ENCODE results near the gene BTBD17. TPM values are rescaled to one million over a fixed set of nuclear protein-coding genes. Genes with fewer than 3 reads are reported as not detected.

The BTBD17 gene
- polyA plus RNA-seq, 3 donors: 0.11 to 0.21 (median 0.17) TPM

DNA sequence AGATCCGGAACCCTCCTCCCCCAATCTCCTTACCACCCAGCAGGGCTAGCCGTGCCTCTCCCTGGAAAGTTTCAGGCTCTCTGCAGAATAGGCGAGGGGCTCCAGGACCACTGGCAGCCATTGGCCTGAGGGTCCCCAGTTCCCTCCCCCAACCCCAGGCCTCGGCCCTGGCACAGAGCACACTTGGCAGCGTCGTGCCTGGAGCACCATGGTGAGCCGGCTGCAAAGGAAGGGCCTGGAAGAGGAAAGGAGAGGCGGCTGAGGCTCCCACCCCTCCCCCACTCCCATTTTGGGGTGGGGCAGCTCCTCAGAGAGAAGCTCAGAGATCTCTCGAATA lies 369 bp upstream of the BTBD17 start:
- no peak for DNase-seq (ENCODE audit: low read depth in 3 of 3, low spot score in 2 of 3)

DNA sequence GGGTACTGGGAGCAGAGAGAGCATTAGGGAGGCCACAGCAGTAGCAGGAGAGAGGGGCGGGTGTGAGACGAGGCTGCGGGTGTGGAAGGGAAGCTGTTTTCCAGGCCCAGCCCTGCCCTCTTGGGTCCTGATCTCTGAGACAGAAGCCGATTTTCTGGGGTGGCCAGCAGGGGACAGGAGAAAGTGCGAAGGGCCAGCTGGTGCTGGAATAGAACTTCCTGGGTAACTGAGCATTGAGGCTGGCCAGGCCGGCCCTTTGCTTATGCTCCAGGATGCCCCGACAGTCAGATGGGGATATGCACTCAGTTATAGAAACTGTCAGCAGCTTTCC lies 804 bp downstream of the BTBD17 start:
- DNase-seq (ENCODE audit: low read depth in 3 of 3, low spot score in 2 of 3): no peak

DNA sequence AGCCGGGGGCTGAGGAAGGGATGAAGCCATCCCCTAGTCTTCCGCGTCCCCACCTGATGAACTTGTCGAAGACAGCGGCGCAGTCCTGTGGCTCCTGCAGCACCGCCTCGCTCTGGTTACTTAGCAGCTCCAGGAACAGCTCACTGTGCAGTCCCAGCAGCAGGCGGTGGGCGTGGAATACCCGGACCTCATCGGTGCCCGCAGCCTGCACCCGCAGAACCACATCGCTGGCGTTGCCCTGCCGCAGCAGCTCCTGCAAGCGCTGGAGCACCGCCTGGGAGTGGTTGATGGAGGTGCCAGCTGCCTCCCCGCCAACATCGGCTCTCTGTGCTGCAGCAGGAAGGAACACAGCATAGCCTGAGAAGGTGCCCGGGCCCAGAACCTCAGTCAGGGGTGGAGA lies 1.8 kb downstream of the BTBD17 start:
- no peak for DNase-seq (ENCODE audit: low read depth in 3 of 3, low spot score in 2 of 3)

DNA sequence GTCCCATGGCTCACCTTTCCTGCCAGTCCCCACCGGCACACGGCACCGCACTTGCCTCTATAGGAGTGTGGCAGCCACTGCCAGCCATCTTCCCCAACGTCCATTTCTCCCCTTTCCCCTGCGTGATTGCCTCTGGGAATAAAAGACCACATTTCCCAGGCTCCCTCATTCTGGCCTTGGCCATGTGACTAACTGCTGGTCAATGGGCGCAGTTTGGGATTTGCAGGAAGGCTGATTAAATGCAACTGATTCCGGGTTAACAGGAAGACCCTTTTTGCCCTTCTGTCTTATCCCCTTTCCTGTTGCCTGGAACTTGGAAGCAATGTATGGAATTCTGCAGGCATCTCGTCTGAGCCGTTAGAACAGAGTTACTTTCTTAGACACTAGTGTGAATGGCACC lies 3.0 kb downstream of the BTBD17 start:
- DNase-seq (ENCODE audit: low read depth in 3 of 3, low spot score in 2 of 3): no peak

DNA sequence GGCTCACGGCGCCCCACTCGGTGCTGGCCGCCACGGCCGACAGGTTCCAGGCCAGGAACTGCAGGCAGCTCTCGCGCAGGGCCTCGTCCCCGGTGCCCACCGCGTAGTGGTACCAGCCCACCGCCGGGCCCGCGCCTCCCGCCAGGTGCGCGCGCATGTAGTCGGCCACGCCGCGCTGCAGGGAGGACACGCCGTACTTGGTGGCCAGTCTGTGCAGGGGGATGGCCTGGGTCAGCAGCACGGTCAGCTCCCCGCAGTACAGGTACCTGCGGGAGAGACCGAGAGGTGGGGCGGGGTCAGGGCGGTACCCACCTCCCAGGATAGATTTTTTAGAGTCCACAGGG lies 4.2 kb downstream of the BTBD17 start:
- no peak for DNase-seq (ENCODE audit: low read depth in 3 of 3, low spot score in 2 of 3)

DNA sequence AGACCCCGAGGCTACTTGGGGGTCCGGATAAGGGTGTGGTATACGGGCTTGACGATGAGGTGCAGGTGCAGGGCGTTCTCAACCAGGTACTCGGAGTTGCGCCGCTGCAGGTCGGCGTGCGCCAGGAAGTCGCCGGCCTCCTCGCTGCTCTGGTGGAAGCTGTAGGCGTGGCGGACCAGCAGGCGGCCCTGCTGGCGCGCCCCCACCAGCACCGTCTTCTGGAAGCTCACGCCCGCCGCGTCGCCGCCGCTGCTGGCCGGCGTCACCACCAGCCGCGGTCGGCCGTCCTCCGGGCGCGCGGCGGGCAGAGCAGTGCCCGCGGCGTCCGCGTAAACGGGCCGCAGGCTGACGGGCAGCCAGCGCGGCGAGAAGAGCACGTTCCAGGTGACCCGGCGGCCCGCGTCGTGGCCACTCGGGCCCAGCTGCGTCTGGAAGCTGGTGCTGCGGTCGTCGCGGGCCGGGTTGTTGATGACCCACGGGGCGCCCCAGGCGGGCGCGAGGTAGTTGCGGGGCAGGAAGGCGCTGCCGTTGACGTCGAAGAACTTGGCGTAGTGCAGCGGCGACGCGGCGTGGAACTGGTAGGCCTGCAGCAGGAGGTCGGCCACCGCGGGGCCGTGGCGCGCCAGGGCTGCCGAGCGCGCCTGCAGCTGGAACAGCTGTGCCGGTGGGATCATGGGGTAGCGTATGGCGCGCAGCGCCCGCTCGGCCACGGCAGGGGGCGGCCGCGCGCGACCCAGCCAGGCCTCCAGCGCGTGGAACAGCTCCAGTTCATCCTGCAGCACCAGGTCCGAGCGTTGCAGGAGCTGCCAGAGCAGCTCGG lies 4.8 kb downstream of the BTBD17 start:
- no peak for DNase-seq (ENCODE audit: low read depth in 3 of 3, low spot score in 2 of 3)

DNA sequence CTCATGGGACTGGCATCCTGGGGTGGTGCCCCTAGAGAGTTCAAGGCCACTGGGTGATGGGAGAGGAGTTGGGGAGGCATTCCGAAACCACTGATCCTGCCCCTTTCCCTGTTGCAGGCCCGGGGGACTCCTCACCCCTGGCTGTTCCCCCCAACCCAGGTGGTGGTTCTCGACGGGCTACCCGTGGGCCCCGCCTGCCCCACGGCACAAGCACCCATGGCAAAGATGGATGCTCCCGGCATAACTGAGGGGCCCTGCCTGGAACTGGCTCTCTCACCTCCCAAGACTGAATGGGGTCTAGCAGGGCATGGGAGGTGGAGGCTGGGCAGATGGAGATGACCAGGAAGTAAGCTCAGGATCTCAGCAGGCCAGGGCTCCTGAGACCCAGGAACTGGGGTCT lies 6.6 kb downstream of the BTBD17 start:
- no peak for DNase-seq (ENCODE audit: low read depth in 3 of 3, low spot score in 2 of 3)

DNA sequence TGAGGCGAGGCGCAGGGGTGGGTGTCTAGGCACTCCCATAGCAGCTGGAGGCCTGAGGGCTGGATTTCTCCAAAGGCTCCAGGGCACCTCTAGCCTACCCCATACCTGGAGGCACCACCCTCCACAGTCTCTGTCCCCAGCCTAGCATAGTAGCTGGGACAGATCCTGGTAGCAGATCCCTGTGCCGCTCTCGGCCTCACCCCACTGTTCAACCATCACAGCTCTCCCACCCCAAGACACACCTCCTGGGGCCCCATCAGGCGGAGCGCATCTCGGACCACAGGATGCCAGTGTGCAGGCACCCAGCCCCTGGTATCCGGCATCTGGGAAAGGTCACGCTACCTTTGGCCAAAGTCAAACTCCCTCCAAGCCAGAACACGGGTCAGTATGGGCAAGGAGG lies 7.1 kb downstream of the BTBD17 start:
- DNase-seq (ENCODE audit: low read depth in 3 of 3, low spot score in 2 of 3): no peak

DNA sequence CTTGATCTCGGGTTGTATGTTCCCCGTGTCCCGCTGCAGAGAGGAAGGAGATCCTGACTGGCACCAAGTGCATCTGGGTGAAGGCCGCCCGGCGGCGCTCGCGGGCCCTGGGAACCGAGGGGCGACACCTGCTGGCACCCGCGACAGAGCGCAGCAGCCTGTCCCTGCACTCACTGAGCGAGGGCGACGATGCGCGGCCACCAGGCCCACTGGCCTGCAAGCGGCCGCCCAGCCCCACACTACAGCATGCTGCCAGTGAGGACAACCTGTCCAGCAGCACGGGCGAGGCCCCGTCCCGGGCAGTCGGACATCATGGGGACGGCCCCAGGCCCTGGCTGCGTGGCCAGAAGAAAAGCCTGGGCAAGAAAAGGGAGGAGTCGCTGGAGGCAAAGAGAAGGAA lies 7.5 kb downstream of the BTBD17 start:
- no peak for DNase-seq (ENCODE audit: low read depth in 3 of 3, low spot score in 2 of 3)

DNA sequence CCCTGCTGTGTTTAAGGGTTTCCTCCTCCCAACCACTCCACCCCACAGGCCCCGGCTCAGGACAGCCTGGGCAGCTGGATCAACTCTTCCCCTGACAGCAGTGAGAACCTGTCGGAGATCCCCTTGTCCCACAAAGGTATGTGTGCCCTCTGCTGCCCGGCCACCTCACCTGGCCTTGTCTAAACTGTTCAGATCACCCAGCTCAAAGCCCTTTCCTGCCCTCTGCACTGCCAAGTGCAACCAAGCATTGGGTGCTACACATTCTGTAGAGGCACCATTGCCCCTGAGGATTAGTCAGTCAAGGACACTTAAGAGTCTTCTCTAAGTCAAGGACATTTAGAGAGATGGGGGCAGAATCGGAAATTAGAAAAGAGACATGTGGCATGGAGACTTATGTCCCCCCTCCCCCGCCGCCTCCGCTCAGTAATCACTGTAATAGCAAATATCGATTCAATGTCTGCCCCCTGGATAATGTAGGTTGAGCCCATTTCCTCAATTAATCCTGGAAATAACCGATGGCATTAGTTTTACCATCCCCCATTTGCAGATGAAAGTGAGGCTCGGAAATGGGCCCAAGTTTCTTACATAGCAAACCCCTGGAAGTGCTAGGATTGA lies 8.1 kb downstream of the BTBD17 start:
- no peak for DNase-seq (ENCODE audit: low read depth in 3 of 3, low spot score in 2 of 3)

DNA sequence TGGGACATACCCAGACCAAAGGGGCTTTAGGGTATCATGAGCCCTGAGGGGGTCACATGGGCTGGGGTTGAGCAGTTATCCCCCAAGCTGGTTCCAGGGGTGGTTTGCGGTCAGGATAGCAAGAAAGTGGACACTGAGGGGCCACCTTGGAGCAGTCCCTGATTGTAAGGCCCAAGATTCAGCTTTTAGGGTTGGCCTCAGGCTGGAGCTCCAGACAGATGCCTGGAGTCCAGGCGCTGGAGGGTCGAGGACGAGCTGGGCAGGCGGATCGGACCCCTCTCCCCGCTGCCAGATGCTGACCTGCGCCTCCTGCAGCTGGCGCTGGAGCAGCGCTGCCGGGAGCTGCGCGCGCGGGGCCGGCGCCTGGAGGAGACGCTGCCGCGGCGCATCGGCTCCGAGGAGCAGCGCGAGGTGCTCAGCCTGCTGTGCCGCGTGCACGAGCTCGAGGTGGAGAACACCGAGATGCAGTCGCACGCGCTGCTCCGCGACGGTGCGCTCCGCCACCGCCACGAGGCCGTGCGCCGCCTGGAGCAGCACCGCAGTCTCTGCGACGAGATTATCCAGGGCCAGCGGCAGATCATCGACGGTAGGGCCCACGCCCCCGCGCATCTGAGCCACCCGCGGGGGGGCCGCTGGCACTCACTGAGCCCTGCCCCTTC lies 10.0 kb downstream of the BTBD17 start:
- no peak for DNase-seq (ENCODE audit: low read depth in 3 of 3, low spot score in 2 of 3)

DNA sequence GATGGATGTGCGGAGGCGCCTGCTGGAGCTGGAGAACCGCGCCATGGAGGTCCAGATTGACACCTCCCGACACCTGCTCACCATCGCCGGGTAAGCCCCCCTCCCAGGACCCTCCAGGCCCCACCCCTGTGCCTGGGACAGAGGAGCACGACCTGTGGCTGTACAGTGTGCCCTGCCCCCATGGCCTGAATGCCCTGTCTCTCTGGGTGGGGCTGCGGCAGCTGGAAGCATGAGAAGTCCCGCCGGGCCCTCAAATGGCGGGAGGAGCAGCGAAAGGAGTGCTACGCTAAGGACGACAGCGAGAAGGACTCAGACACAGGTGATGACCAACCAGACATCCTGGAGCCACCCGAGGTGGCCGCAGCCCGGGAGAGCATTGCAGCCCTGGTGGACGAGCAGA lies 11.2 kb downstream of the BTBD17 start:
- DNase-seq (ENCODE audit: low read depth in 3 of 3, low spot score in 2 of 3): no peak

DNA sequence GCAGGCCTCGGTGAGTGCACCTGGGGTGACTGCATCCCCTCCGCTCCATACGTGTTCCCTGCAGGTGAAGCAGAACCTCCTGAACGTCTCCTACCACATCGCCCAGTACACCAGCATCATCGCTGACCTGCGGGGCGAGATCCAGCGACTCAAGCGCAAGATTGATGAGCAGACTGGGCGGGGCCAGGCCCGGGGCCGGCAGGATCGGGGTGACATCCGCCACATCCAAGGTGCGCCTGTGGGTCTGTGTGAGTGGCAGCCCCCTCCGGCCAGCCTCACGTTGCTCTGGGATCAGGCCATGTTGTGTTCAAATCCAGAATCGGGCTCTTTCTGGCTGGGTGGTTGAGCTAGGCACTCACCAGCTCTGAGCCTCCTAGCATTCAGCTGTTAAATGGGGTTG lies 12.5 kb downstream of the BTBD17 start:
- DNase-seq (ENCODE audit: low read depth in 3 of 3, low spot score in 2 of 3): no peak

DNA sequence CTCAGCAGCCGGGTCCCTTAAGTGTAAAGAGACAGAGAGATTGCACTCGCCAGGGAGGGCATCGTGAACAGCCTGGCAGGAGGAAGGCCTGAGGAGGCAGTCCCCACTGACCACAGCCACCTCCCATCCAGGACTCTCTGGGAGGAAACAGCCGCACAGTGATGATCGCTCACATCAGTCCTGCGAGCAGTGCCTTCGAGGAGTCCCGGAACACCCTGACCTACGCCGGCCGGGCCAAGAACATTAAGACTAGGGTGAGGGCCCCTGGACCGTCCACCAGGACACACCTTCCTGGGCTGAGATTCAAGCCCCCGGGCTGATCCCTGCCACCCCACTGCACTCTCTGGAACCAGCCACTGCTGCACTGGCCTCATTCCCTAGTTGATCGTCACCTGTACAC lies 14.0 kb downstream of the BTBD17 start:
- DNase-seq (ENCODE audit: low read depth in 3 of 3, low spot score in 2 of 3): no peak

DNA sequence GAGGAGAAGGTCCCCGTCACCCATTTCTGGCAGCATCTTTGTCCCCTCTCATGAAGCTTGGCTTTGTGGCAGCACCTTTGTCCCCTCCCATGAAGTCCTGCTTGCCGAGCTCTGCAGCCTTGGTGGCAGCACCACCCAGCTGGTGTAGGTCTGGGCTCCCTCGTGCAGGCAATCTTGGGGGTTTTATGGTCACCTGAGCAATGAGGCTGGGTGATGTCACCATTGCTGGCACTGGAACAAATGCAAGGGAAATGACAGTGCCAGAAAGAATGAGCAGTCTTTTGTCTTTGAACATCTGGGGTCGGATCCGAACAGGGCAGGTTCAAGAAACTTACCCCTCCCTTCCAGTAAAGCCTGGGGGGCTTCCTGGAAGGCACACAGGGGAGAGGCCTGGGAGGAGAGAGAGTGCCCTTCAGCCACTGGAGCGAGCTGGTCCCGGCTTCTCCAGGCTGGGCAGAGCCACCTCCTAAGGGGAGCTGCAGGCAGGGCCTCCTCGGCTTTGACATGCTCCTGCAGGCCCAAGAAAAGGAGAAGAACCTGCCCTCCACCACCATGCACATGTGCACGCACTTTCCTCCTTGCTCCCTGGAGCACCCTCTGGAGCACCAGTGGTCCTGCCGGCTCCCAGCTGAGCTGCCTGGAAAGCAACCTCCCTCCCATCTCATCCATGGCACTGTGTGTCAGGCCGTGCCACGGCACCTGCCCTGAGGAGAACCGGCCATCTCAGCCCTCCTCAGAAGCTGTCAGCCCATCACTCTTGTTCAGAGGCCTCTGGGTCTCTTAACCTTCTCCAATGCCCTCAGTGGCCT lies 16.0 kb downstream of the BTBD17 start:
- no peak for DNase-seq (ENCODE audit: low read depth in 3 of 3, low spot score in 2 of 3)

DNA sequence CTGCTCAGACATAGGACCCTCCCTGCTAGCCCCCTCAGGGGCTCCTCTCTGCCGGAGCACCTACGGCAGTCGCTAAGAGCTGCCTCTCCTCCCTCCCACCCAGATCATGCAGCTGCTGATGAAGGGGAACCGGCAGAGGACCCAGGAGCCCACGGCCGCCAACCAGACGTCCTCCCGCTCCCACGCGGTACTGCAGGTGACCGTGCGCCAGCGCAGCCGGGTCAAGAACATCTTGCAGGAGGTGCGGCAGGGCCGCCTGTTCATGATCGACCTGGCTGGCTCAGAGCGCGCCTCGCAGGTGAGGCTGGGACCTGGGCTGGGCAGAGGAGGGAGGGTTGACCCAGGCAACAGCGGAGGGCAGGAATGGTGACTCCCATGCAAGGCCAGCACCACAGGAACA lies 17.0 kb downstream of the BTBD17 start:
- DNase-seq (ENCODE audit: low read depth in 3 of 3, low spot score in 2 of 3): no peak

DNA sequence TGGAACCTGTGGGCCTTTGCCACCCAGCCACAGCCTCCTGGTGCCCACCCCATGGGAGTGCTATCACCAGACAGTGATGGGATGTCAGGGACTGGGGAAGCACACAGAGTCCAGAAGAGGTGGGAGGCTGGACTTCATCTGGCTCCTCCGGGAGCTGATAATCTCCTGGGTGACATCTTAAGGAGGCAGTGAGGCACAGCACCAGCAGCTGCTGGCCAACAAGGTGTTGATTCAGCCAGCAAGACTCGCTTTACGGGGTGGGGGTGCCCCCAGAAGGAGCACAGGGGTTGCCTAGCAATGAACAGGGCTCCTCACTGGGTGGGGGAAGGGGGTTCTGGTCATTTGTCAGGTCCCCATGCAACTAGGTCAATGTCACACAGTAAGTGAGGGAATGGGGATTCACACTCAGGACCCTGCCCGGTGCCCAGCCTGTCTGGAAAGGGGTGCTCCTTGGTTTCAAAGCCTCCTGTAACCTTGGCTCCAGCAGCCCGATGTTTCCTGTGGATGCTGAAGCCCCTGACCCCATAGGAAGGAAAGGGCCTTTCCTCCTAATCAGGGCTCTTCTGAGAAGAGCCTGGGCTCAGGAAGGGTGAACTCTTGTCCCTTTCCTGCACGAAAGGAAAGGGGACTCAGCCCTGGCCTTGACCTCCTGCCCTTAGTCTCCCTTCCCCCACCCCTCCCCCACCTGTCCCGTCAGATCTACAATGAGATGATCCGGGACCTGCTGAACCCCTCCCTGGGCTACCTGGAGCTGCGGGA lies 18.0 kb downstream of the BTBD17 start:
- DNase-seq (ENCODE audit: low read depth in 3 of 3, low spot score in 2 of 3): no peak

DNA sequence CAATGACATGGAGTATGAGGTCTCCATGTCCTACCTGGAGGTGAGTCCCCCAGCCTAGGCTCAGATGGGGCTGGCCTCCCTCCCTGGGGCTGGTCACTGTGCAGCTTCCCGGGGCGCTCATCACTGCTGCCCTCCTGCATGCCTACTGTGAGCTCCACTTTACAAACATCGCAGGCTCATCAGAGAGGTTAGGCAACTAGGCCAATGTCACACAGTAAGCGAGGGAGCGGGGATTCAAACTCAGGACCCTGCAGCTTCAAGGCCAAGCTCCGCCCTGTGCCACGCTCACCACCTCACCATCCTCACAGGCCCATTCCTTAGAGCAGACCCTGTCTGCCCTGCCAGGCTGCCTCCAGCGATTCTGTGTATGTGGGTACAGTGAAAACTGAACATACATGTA lies 18.5 kb downstream of the BTBD17 start:
- no peak for DNase-seq (ENCODE audit: low read depth in 3 of 3, low spot score in 2 of 3)

DNA sequence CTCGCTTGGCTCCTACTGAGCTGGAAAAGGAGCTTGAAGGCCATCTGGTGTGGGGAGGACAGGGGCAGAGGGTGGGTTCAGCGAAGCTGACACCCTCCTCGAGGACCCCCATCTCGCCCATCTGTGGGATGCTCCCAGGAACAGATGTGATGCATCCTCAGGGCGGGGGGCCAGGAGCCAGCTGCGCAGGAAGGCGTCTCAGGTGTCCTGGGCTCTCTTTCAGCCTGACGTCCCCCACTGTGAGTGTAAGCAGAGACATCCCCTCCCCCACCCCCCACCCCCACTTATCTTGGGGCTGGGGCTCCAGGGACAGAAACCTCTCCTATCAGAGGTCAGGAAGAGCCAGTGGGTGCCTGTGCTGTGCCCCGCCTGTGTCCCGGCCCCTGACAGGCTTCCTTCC lies 19.4 kb downstream of the BTBD17 start:
- DNase-seq (ENCODE audit: low read depth in 3 of 3, low spot score in 2 of 3): no peak

DNA sequence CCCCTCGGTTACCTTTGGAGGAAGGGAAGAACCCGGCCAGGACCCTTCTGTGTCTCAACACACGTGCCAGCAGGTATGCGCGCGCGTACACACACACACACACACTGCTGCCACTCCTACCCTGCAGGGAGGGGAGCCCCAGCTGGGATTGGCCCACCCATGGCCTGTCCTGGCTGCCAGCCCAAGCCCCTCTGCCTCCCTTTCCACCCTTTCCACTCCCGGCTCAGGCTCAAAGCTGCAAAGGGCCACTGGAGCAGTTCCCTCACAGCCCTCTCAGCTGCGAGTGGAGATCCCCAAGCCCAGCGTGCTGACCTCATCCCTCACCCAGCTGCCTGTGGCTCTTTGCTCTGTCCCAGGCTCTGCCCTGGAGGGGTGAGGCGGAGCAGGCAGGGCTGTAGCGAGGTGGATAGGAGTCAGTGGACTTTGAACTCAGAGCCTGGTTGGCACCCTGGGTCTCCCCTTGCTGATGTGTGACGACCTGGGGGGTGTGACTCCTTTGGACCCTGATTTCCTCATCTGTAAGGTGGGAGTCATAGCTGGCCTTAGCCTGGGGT lies 21.1 kb downstream of the BTBD17 start:
- no peak for DNase-seq (ENCODE audit: low read depth in 3 of 3, low spot score in 2 of 3)

All from right renal cortex interstitium (tissue), 3 donors.